LNCaP clone FGC (cell line): ENCODE data around the gene CST4.
"Not testable (repeated sequence)": the region's sequence is repeated elsewhere in the genome, so short reads cannot be mapped to it uniquely, and the experiment has no call there.

ENCODE experiments used
- DNase-seq: peaks from one replicate; pipeline ENCODE4 v3.0.0-alpha.2; 2011; ENCODE audit warnings: low read depth
- H3K4me3 ChIP-seq: 2 replicates; pipeline ENCODE4 v1.5.1; 2011; ENCODE audit warnings: mild to moderate bottlenecking, low read depth, low read length, control low read depth
- TF ChIP-seq, protein P1 (sequence below): IDR thresholded peaks from 2 replicates; pipeline ENCODE4 v1.5.1; 2012; ENCODE audit warnings: mild to moderate bottlenecking; ENCODE audit not compliant: control insufficient read depth, insufficient read depth; ENCODE audit errors: extremely low read depth

The CST4 gene

GRCh38 chr20:23691675-23692074 is 2.8 kb upstream of the CST4 start:
- TF ChIP-seq, protein P1, sequence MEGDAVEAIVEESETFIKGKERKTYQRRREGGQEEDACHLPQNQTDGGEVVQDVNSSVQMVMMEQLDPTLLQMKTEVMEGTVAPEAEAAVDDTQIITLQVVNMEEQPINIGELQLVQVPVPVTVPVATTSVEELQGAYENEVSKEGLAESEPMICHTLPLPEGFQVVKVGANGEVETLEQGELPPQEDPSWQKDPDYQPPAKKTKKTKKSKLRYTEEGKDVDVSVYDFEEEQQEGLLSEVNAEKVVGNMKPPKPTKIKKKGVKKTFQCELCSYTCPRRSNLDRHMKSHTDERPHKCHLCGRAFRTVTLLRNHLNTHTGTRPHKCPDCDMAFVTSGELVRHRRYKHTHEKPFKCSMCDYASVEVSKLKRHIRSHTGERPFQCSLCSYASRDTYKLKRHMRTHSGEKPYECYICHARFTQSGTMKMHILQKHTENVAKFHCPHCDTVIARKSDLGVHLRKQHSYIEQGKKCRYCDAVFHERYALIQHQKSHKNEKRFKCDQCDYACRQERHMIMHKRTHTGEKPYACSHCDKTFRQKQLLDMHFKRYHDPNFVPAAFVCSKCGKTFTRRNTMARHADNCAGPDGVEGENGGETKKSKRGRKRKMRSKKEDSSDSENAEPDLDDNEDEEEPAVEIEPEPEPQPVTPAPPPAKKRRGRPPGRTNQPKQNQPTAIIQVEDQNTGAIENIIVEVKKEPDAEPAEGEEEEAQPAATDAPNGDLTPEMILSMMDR = no peak
- no peak overlapping the region for H3K4me3 ChIP-seq
- DNase-seq = no peak

- H3K4me3 ChIP-seq = no peak overlapping the region
- no peak for DNase-seq
- TF ChIP-seq, protein P1 = no peak
Observed at GRCh38 chr20:23690581-23690980, 1.7 kb upstream of the CST4 start.

DNA sequence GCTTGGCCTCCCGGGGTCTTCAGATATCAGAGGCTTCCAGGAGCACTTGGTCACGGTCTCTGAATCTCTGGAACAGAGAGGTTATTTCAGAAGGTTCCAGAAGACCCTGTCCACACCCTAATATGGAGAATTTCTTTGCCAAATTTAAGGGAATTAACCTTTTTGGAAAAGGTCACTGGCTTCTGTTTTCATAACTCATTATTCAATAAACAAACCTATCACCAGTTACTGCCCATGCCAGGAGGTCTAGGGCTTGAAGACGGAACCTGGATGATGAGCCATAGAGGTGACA is 507 bp upstream of the CST4 start:
- H3K4me3 ChIP-seq = no peak overlapping the region
- TF ChIP-seq, protein P1 = no peak
- DNase-seq = no peak

GRCh38 chr20:23687986-23688385 is 852 bp downstream of the CST4 start:
- H3K4me3 ChIP-seq = no peak overlapping the region
- TF ChIP-seq, protein P1 = no peak
- DNase-seq = no peak

DNA sequence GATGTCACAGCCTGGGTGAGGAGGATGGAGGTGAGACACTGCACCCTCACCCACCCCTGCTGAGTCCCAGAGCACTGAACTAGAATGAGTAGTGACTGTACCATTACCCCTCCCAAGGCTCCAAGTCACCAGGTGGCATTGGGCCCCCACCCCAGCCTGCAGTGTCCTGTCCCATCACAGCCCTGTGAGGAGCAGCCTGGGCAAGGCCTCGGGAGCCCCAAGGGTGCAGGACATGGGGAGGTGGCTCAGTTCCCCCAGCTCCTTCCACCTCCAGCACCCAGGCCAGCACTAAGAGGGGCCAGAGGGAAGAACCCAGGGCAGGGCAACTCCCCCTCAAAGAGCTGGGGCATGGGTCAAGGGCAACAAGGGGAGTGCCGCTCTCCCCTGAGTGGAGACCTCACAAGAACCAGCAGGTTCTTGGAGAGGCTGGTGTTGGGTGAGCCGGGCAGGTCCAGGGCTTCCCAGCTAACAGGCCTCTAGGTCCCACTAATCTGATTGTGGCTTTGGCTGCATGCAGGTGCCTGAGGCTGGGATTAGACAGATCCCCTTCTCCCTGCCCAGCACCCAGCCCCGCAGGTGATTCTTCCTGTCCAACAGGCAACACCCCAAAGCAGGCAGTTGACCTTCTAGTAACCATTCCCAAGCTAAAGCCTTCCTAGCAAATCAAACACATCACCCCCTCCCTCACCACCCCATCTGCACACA is 2.6 kb downstream of the CST4 start:
- TF ChIP-seq, protein P1 = no peak
- no peak overlapping the region for H3K4me3 ChIP-seq
- DNase-seq = no peak

DNA sequence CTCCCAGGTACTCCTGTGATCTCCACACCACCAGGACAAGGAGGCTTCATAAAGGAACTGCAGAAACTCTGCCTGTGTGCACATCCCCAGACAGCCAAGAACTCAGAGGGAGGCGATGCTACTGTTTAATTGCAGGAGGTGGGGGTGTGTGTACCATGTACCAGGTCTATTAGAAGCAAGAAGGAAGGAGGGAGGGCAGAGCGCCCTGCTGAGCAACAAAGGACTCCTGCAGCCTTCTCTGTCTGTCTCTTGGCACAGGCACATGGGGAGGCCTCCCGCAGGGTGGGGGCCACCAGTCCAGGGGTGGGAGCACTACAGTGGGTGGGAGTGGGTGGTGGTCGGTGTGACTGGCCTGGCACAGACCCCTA is 3.3 kb downstream of the CST4 start:
- not testable (repeated sequence) for DNase-seq

GRCh38 chr20:23684261-23684660 is 4.6 kb downstream of the CST4 start:
- TF ChIP-seq, protein P1 = no peak
- H3K4me3 ChIP-seq = no peak overlapping the region
- DNase-seq = no peak

More for the DNA sequence above, 3.3 kb downstream of the CST4 start:
- not testable (repeated sequence) for H3K4me3 ChIP-seq
